ENCODE measurements around the gene PTPRR. TPM values are rescaled to one million over a fixed set of nuclear protein-coding genes. Genes with fewer than 3 reads are reported as not detected.

Gene PTPRR
- total and polyA plus RNA-seq, 2 experiments from 2014 or later = not detected

- Histone ChIP-seq H3K4me3 (no peak overlapping the region), H3K27ac (no peak overlapping the region), H3K4me1 (ENCODE audit: low read depth) (peaks cover 10% of the 10 kb centered on the region), H3K27me3 (no peaks in the 10 kb centered on the region), H3K36me3 (no peaks in the 10 kb centered on the region), H3K9me3 (ENCODE audit: low read depth) (no peaks in the 10 kb centered on the region)
- DNase-seq (ENCODE audit: low read depth in 1 of 2, low spot score in 1 of 2) = peak; percentile 76 to 85
- TF ChIP-seq, protein P1, sequence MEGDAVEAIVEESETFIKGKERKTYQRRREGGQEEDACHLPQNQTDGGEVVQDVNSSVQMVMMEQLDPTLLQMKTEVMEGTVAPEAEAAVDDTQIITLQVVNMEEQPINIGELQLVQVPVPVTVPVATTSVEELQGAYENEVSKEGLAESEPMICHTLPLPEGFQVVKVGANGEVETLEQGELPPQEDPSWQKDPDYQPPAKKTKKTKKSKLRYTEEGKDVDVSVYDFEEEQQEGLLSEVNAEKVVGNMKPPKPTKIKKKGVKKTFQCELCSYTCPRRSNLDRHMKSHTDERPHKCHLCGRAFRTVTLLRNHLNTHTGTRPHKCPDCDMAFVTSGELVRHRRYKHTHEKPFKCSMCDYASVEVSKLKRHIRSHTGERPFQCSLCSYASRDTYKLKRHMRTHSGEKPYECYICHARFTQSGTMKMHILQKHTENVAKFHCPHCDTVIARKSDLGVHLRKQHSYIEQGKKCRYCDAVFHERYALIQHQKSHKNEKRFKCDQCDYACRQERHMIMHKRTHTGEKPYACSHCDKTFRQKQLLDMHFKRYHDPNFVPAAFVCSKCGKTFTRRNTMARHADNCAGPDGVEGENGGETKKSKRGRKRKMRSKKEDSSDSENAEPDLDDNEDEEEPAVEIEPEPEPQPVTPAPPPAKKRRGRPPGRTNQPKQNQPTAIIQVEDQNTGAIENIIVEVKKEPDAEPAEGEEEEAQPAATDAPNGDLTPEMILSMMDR (IDR thresholded peaks at IDR 0.05; ENCODE audit: low read depth, low read length) = peak; percentile 70
These were observed 187.2 kb downstream of the PTPRR start for GRCh38 chr12:70733385-70733784.

DNA sequence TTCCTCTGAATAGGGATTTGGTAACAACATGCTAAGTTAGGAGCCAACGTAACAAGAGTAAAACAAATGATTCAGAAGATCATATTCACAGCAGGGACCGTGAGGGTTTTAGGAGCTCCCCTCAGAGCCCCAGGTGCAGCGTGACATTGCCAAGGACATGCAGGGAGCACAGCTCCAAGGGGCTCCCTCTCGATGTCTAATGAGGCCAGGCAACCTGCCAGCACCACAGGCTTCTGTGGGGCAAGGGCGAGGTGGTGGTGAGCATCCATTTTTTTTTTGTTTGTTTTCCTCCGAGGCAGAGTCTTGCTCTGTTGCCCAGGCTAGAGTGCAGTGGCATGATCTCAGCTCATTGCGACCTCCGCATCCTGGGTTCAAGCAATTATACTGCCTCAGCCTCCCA, 188.3 kb downstream of the PTPRR start:
- Histone ChIP-seq H3K36me3 (no peaks in the 10 kb centered on the region), H3K4me1 (ENCODE audit: low read depth) (peaks cover 10% of the 10 kb centered on the region), H3K4me3 (no peak overlapping the region), H3K27me3 (no peaks in the 10 kb centered on the region), H3K9me3 (ENCODE audit: low read depth) (no peaks in the 10 kb centered on the region), H3K27ac (no peak overlapping the region)
- TF ChIP-seq, protein P1 (IDR thresholded peaks at IDR 0.05; ENCODE audit: low read depth, low read length) = no peak
- no peak for DNase-seq (ENCODE audit: low read depth in 1 of 2, low spot score in 1 of 2)

DNA sequence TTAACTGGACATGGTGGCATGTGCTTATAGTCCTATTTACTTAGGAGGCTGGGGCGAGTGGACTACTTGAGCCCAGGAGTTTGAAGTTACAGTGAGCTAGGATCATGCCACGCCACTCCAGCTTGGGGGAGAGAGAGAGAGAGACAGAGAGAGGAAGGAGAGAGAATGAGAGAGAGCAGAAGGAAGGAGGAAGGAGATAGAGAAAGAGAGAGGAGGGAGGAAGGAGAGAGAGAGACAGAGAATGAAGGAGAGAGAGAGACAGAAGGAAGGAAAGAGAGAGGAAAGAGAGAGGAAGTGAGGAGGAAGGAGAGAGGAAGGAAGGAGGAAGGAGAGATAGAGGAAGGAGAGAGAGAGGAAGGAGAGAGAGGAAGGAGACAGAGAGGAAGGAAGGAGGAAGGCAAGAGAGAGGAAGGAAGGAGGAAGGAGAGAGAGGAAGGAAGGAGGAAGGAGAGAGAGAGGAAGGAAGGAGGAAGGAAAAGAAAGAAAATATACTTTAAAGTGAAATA, 189.8 kb downstream of the PTPRR start:
- Histone ChIP-seq H3K36me3 (no peaks in the 10 kb centered on the region), H3K9me3 (ENCODE audit: low read depth) (no peaks in the 10 kb centered on the region), H3K27ac (no peak overlapping the region), H3K27me3 (no peaks in the 10 kb centered on the region), H3K4me1 (ENCODE audit: low read depth) (peaks cover 10% of the 10 kb centered on the region), H3K4me3 (no peak overlapping the region)
- TF ChIP-seq, protein P1 (IDR thresholded peaks at IDR 0.05; ENCODE audit: low read depth, low read length) = no peak
- DNase-seq (ENCODE audit: low read depth in 1 of 2, low spot score in 1 of 2) = no peak

GRCh38 chr12:70724444-70724843, 196.1 kb downstream of the PTPRR start:
- TF ChIP-seq, protein P1 (IDR thresholded peaks at IDR 0.05; ENCODE audit: low read depth, low read length) = peak; percentile 28
- H3K9me3 ChIP-seq (ENCODE audit: low read depth) = no peaks in the 10 kb centered on the region
- no peaks in the 10 kb centered on the region for H3K36me3 ChIP-seq
- H3K4me3 ChIP-seq = no peak overlapping the region
- H3K27ac ChIP-seq = no peak overlapping the region
- H3K4me1 ChIP-seq (ENCODE audit: low read depth) = no peaks in the 10 kb centered on the region
- DNase-seq (ENCODE audit: low read depth in 1 of 2, low spot score in 1 of 2) = peak; percentile 14 to 27
- no peaks in the 10 kb centered on the region for H3K27me3 ChIP-seq

DNA sequence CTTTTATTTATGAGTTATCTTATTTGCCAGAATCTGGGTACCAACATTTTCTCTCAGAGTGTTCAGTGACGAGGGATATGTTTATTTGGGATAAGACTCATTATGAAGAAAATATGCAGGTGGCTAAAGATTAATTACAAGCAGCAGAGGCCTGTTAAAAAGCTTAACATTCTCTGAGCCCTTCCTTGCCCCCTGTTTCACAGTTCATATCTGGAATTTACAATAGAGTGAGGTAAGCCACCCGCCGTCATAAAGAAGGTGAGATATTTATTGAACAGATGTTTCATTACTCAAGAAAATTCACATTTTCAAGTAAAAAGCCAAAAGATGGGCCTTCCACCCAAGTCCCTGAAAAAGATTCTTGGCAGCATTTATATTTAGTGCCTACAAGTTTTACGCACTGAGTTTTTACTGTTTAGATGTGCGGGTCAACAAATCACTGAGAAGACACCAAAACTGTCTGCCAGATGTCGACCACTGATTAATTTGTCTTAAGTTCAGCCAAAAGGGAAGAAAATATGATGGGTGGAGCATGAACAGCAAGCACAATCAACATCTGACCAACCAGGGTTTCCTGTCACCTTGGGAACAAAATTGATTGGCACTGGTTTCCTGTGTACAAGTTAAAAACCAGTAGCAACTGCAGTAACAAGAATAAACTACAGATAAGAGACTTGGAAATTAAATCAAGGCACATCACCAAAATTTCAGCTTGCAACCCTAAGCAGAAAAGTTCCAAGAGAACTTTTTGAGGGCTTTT, 197.8 kb downstream of the PTPRR start:
- Histone ChIP-seq H3K4me1 (ENCODE audit: low read depth) (no peaks in the 10 kb centered on the region), H3K27me3 (no peaks in the 10 kb centered on the region), H3K4me3 (no peak overlapping the region), H3K36me3 (no peaks in the 10 kb centered on the region), H3K27ac (no peak overlapping the region), H3K9me3 (ENCODE audit: low read depth) (no peaks in the 10 kb centered on the region)
- TF ChIP-seq, protein P1 (IDR thresholded peaks at IDR 0.05; ENCODE audit: low read depth, low read length) = no peak
- DNase-seq (ENCODE audit: low read depth in 1 of 2, low spot score in 1 of 2) = peak in 1 of 2 donors; percentile 75

Measured in cardiac muscle cell (in vitro differentiated cells and primary cell).